Type B pancreatic cell (in vitro differentiated cells): ENCODE measurements around the gene RNF145. TPM values are rescaled to one million over a fixed set of nuclear protein-coding genes. Genes with fewer than 3 reads are reported as not detected.

Source experiments
- DNase-seq: peaks from one replicate; pipeline ENCODE4 v3.0.0; 2021; ENCODE audit warnings: mixed read lengths; ENCODE audit not compliant: unreplicated experiment; ENCODE audit errors: extremely low spot score
- H3K27ac Mint-ChIP-seq: 2 replicates; pipeline ENCODE4 v1.8.0; 2021; ENCODE audit warnings: mild to moderate bottlenecking, mixed read lengths
- H3K27me3 Mint-ChIP-seq: 2 replicates; pipeline ENCODE4 v1.8.0; 2021; ENCODE audit warnings: mixed read lengths
- H3K36me3 Mint-ChIP-seq: 2 replicates; pipeline ENCODE4 v1.8.0; 2021; ENCODE audit warnings: mixed read lengths
- H3K4me1 Mint-ChIP-seq: one replicate; pipeline ENCODE4 v1.8.0; 2021; ENCODE audit warnings: mixed read lengths; ENCODE audit not compliant: unreplicated experiment
- H3K4me3 Mint-ChIP-seq: 2 replicates; pipeline ENCODE4 v1.8.0; 2021; ENCODE audit warnings: mild to moderate bottlenecking, mixed read lengths
- H3K9me3 Mint-ChIP-seq: 2 replicates; pipeline ENCODE4 v1.8.0; 2021; ENCODE audit warnings: mixed read lengths
- CTCF ChIP-seq: fragments of 200-600 bp; sonication (generic); conservative IDR thresholded peaks from 2 replicates; pipeline ENCODE4 v1.5.0; 2021; ENCODE audit warnings: antibody characterized with exemption, mild to moderate bottlenecking
- total RNA-seq: library from RNA; stranded (reverse); gene quantifications from 2 replicates; pipeline ENCODE4 v1.2.1, GENCODE V29; 2021; ENCODE audit warnings: low replicate concordance

RNF145 gene
- total RNA-seq, 1 donor from 2014 or later: 66.4 TPM

GRCh38 chr5:159113405-159113804 is 95.9 kb downstream of the RNF145 start:
- DNase-seq: no peak
- H3K27me3 Mint-ChIP-seq: peaks cover 26% of the 10 kb centered on the region
- no peaks in the 10 kb centered on the region for H3K9me3 Mint-ChIP-seq
- no peak overlapping the region for H3K27ac Mint-ChIP-seq
- no peaks in the 10 kb centered on the region for H3K4me1 Mint-ChIP-seq
- no peak for TF ChIP-seq CTCF
- H3K36me3 Mint-ChIP-seq: no peaks in the 10 kb centered on the region
- no peak overlapping the region for H3K4me3 Mint-ChIP-seq

- no peak overlapping the region for H3K27ac Mint-ChIP-seq
- TF ChIP-seq CTCF: no peak
- DNase-seq: no peak
- no peaks in the 10 kb centered on the region for H3K4me1 Mint-ChIP-seq
- peaks cover 30% of the 10 kb centered on the region for H3K27me3 Mint-ChIP-seq
- H3K9me3 Mint-ChIP-seq: no peaks in the 10 kb centered on the region
- no peaks in the 10 kb centered on the region for H3K36me3 Mint-ChIP-seq
- no peak overlapping the region for H3K4me3 Mint-ChIP-seq
These were observed 96.9 kb downstream of the RNF145 start for GRCh38 chr5:159112436-159112835.

Other genes with a start within 250 kb of the RNF145 start
- 2.2 and 73.2 TPM in 2 replicates for gene EBF1, start 109.6 kb downstream of the RNF145 start, total RNA-seq
- gene UBLCP1, start 53.7 kb upstream of the RNF145 start, total RNA-seq: 20.5 and 29.4 TPM in 2 replicates
- not detected in 2 replicates for gene IL12B, start 120.9 kb upstream of the RNF145 start, total RNA-seq